ENCODE data around the gene PHF21A.

The PHF21A gene

GRCh38 chr11:45884596-45885185 is 236.6 kb downstream of the PHF21A start:
- TF ChIP-seq CTCF (IDR thresholded peaks at IDR 0.05; ENCODE audit: low read depth, low read length): no peak

More at GRCh38 chr11:45884596-45885185, 236.6 kb downstream of the PHF21A start:
- no peak for DNase-seq (ENCODE audit: extremely low read depth, low read depth)

Measured in AG09319 (cell line).